ENCODE measurements around the gene CYP2B6. TPM values are rescaled to one million over a fixed set of nuclear protein-coding genes. Genes with fewer than 3 reads are reported as not detected.
"Not testable (repeated sequence)": the region's sequence is repeated elsewhere in the genome, so short reads cannot be mapped to it uniquely, and the experiment has no call there.

The CYP2B6 gene
- polyA plus RNA-seq, result not detected

DNA sequence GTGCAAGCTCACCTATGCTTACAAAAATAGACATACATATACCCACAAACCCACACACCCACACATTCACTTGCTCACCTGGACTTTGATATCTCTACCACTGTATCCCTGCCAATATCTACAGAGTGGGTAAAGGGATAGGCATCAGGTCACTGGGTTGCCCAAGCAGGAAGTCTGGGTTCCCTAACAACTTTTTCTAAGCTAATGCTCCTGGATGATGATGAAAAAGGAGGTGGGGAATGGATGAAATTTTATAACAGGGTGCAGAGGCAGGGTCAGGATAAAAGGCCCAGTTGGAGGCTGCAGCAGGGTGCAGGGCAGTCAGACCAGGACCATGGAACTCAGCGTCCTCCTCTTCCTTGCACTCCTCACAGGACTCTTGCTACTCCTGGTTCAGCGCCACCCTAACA is at the start of gene CYP2B6:
CYP2B6 (plus strand) TSS at position 311 of the 410 bp plus-strand sequence; CDS start at position 335, 24 bp downstream.
- peaks cover 12% of the 10 kb centered on the region for H3K27me3 Mint-ChIP-seq
- H3K9me3 Mint-ChIP-seq, result peaks cover 0 to 11% (median 10%) of the 10 kb centered on the region in 3 donors
- H3K36me3 Mint-ChIP-seq, result peaks cover 2% of the 10 kb centered on the region
- H3K4me1 Mint-ChIP-seq, result no peaks in the 10 kb centered on the region
- no peak within 1 kb of the TSS for H3K27ac Mint-ChIP-seq
- H3K4me3 Mint-ChIP-seq, result no peak within 1 kb of the TSS

- peaks cover 13% of the 10 kb centered on the region for H3K27me3 Mint-ChIP-seq
- no peaks in the 10 kb centered on the region for H3K4me1 Mint-ChIP-seq
- H3K36me3 Mint-ChIP-seq, result peaks cover 4% of the 10 kb centered on the region
- H3K9me3 Mint-ChIP-seq, result peaks cover 0 to 3% (median 0%) of the 10 kb centered on the region in 3 donors
- no peak overlapping the region for H3K27ac Mint-ChIP-seq
- H3K4me3 Mint-ChIP-seq, result no peak overlapping the region
These were observed 49.4 kb upstream of the CYP2B6 start for GRCh38 chr19:40941481-40942219.

DNA sequence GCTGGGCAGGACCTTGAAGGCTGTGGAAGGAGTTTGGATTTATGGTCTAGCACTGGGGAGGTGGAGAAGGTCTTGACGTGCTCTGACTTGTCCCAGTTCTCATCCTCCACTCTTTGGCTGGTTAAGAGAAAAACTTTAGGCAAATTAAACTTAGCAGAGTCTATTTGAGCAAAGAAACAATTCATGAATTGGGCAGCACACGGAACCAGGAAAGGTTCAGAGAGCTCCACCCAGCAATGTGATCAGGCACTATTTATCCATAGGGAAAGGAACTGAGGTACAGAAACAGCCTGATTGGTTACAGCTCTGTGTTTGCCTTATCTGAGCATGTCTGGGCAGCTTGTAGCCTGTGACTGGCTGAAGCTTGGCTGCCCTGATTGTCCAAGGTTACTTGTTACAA is 45.4 kb upstream of the CYP2B6 start:
- Mint-ChIP-seq H3K27ac (no peak overlapping the region), H3K27me3 (peaks cover 11% of the 10 kb centered on the region)

GRCh38 chr19:40947114-40947513 is 44.0 kb upstream of the CYP2B6 start:
- no peak overlapping the region for H3K4me3 Mint-ChIP-seq
- H3K36me3 Mint-ChIP-seq, result peaks cover 1% of the 10 kb centered on the region
- no peak overlapping the region for H3K27ac Mint-ChIP-seq

More for the DNA sequence above, 45.4 kb upstream of the CYP2B6 start:
- no peak overlapping the region for H3K4me3 Mint-ChIP-seq
- H3K36me3 Mint-ChIP-seq, result peaks cover 1% of the 10 kb centered on the region
- H3K9me3 Mint-ChIP-seq, result peaks cover 0 to 6% (median 2%) of the 10 kb centered on the region in 3 donors
- no peaks in the 10 kb centered on the region for H3K4me1 Mint-ChIP-seq

GRCh38 chr19:40947573-40947972 is 43.5 kb upstream of the CYP2B6 start:
- Mint-ChIP-seq H3K4me1 (no peaks in the 10 kb centered on the region), H3K27ac (no peak overlapping the region), H3K27me3 (peaks cover 11% of the 10 kb centered on the region)

More at GRCh38 chr19:40947114-40947513, 44.0 kb upstream of the CYP2B6 start:
- H3K9me3 Mint-ChIP-seq, result peaks cover 5 to 8% (median 5%) of the 10 kb centered on the region in 3 donors
- H3K4me1 Mint-ChIP-seq, result no peaks in the 10 kb centered on the region
- H3K27me3 Mint-ChIP-seq, result peaks cover 11% of the 10 kb centered on the region

DNA sequence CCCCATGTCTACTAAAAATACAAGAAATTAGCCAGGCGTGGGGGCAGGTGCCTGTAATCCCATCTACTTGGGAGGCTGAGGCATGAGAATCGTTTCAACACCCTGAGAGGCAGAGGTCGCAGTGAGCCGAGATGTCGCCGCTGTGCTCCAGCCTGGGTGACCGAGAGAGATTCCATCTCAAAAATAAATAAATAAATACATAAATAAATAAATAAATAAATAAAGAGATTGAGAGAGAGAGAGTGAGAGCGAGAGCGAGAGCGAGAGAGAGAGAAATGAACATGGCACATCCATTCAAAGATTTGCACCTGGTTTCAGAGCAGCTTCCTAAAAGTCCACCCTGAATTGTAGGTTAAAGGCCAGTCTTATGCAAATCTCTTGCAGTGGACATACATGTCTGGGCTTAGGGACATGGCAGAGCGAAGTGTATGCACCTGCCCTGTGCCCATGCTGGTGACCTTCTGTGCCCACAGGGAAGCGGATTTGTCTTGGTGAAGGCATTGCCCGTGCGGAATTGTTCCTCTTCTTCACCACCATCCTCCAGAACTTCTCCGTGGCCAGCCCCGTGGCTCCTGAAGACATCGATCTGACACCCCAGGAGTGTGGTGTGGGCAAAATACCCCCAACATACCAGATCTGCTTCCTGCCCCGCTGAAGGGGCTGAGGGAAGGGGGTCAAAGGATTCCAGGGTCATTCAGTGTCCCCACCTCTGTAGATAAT is 42.3 kb upstream of the CYP2B6 start:
- Mint-ChIP-seq H3K27me3 (peaks cover 11% of the 10 kb centered on the region), H3K4me3 (no peak overlapping the region), H3K36me3 (peaks cover 1% of the 10 kb centered on the region)

More at GRCh38 chr19:40947573-40947972, 43.5 kb upstream of the CYP2B6 start:
- no peak overlapping the region for H3K4me3 Mint-ChIP-seq
- H3K36me3 Mint-ChIP-seq, result peaks cover 1% of the 10 kb centered on the region
- peaks cover 5 to 9% (median 5%) of the 10 kb centered on the region in 3 donors for H3K9me3 Mint-ChIP-seq

GRCh38 chr19:40954573-40954972 is 36.5 kb upstream of the CYP2B6 start:
- Mint-ChIP-seq H3K27me3 (peaks cover 2% of the 10 kb centered on the region), H3K27ac (no peak overlapping the region), H3K4me1 (no peaks in the 10 kb centered on the region), H3K4me3 (no peak overlapping the region), H3K9me3 (peaks cover 18 to 53% (median 27%) of the 10 kb centered on the region in 3 donors), H3K36me3 (no peaks in the 10 kb centered on the region)

More for the DNA sequence above, 42.3 kb upstream of the CYP2B6 start:
- H3K4me1 Mint-ChIP-seq, result no peaks in the 10 kb centered on the region
- H3K27ac Mint-ChIP-seq, result no peak overlapping the region
- H3K9me3 Mint-ChIP-seq, result peaks cover 10 to 17% (median 13%) of the 10 kb centered on the region in 3 donors

- H3K4me1 Mint-ChIP-seq, result no peaks in the 10 kb centered on the region
These were observed 31.7 kb upstream of the CYP2B6 start for GRCh38 chr19:40959338-40959737.

GRCh38 chr19:40960062-40960685 is 30.9 kb upstream of the CYP2B6 start:
- Mint-ChIP-seq H3K36me3 (no peaks in the 10 kb centered on the region), H3K4me1 (no peaks in the 10 kb centered on the region), H3K4me3 (no peak overlapping the region), H3K9me3 (peaks cover 3 to 25% (median 10%) of the 10 kb centered on the region in 3 donors), H3K27me3 (peaks cover 13% of the 10 kb centered on the region), H3K27ac (no peak overlapping the region)

More at GRCh38 chr19:40959338-40959737, 31.7 kb upstream of the CYP2B6 start:
- no peaks in the 10 kb centered on the region for H3K36me3 Mint-ChIP-seq
- H3K27me3 Mint-ChIP-seq, result peaks cover 13% of the 10 kb centered on the region
- no peak overlapping the region for H3K4me3 Mint-ChIP-seq
- H3K27ac Mint-ChIP-seq, result no peak overlapping the region
- H3K9me3 Mint-ChIP-seq, result peaks cover 4 to 32% (median 13%) of the 10 kb centered on the region in 3 donors

GRCh38 chr19:40960780-40961179 is 30.3 kb upstream of the CYP2B6 start:
- no peaks in the 10 kb centered on the region for H3K4me1 Mint-ChIP-seq
- H3K9me3 Mint-ChIP-seq, result peaks cover 3 to 22% (median 10%) of the 10 kb centered on the region in 3 donors
- H3K36me3 Mint-ChIP-seq, result no peaks in the 10 kb centered on the region
- H3K4me3 Mint-ChIP-seq, result no peak overlapping the region
- peaks cover 13% of the 10 kb centered on the region for H3K27me3 Mint-ChIP-seq
- no peak overlapping the region for H3K27ac Mint-ChIP-seq

DNA sequence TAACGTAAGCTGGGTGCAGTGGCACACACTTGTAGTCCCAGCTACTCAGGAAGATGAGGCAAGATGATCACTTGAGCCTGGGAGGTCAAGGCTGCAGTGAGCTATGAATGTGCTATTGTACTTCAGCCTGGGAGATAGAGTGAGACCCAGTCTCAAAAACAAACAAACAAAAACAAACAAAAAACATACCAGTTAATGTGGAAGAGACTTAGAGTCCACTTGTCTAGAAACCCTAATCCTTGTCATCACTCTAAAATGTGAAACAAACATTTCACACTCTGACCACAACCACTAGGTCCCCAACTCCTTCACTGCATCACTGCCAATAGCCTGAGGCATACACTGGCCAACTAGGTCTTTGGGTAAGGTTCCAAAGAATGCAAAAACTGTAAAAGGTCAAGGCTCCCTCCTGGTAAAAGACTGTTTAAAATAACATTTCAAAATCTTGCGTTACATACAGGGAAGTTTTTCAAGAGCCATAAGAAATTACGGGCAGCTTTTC is 28.6 kb upstream of the CYP2B6 start:
- peaks cover 13% of the 10 kb centered on the region for H3K27me3 Mint-ChIP-seq
- H3K4me3 Mint-ChIP-seq, result no peak overlapping the region
- H3K4me1 Mint-ChIP-seq, result no peaks in the 10 kb centered on the region
- no peak overlapping the region for H3K27ac Mint-ChIP-seq
- no peaks in the 10 kb centered on the region for H3K36me3 Mint-ChIP-seq
- peaks cover 0 to 8% (median 7%) of the 10 kb centered on the region in 3 donors for H3K9me3 Mint-ChIP-seq

GRCh38 chr19:40964361-40964760 is 26.7 kb upstream of the CYP2B6 start:
- H3K4me3 Mint-ChIP-seq, H3K9me3 Mint-ChIP-seq, H3K4me1 Mint-ChIP-seq, H3K27ac Mint-ChIP-seq, H3K36me3 Mint-ChIP-seq: not testable (repeated sequence)
- H3K27me3 Mint-ChIP-seq, result peaks cover 13% of the 10 kb centered on the region

DNA sequence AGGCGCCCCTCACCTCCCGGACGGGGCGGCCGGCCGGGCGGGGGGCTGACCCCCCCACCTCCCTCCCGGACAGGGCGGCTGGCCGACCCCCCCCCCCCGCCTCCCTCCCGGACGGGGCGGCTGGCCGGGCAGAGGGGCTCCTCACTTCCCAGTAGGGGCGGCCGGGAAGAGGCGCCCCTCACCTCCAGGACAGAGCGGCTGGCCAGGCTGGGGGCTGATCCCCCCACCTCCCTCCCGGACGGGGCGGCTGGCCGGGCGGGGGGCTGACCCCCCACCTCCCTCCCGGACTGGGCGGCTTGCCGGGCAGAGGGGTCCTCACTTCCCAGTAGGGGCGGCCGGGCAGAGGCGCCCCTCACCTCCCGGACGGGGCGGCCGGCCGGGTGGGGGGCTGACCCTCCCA is 25.7 kb upstream of the CYP2B6 start:
- H3K27ac Mint-ChIP-seq, H3K36me3 Mint-ChIP-seq, H3K9me3 Mint-ChIP-seq, H3K4me3 Mint-ChIP-seq, H3K4me1 Mint-ChIP-seq: not testable (repeated sequence)
- peaks cover 13% of the 10 kb centered on the region for H3K27me3 Mint-ChIP-seq

DNA sequence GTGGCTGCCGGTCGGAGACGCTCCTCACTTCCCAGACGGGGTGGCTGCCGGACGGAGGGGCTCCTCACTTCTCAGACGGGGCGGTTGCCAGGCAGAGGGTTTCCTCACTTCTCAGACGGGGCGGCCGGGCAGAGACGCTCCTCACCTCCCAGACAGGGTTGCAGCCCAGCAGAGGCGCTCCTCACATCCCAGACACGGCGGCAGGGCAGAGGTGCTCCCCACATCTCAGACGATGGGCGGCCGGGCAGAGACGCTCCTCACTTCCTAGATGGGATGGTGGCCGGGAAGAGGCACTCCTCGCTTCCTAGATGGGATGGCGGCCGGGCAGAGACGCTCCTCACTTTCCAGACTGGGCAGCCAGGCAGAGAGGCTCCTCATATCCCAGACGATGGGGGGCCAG is 24.5 kb upstream of the CYP2B6 start:
- H3K4me3 Mint-ChIP-seq, H3K4me1 Mint-ChIP-seq, H3K27ac Mint-ChIP-seq, H3K9me3 Mint-ChIP-seq, H3K36me3 Mint-ChIP-seq: not testable (repeated sequence)
- peaks cover 16% of the 10 kb centered on the region for H3K27me3 Mint-ChIP-seq

- not testable (repeated sequence) for H3K4me3 Mint-ChIP-seq, H3K9me3 Mint-ChIP-seq, H3K27ac Mint-ChIP-seq, H3K4me1 Mint-ChIP-seq, H3K36me3 Mint-ChIP-seq
- H3K27me3 Mint-ChIP-seq, result peaks cover 13% of the 10 kb centered on the region
These were observed 23.0 kb upstream of the CYP2B6 start for GRCh38 chr19:40968065-40968464.

Data from IgD-negative memory B cell (primary cell).